ENCODE measurements around the gene MYCBP2.

- no peak for TF ChIP-seq CTCF (conservative IDR thresholded peaks at IDR 0.05; ENCODE audit: low read length)
- TF ChIP-seq EZH2phosphoT487 (IDR thresholded peaks at IDR 0.05; ENCODE audit: borderline replicate concordance, low read depth, low read length), result no peak
Measured at GRCh38 chr13:77262198-77262597, 64.7 kb downstream of the MYCBP2 start.

Data from OCI-LY7 (cell line).